Stomach smooth muscle (tissue), 2 donors: ENCODE measurements around the gene SVOP.
"Not testable (repeated sequence)": the region's sequence is repeated elsewhere in the genome, so short reads cannot be mapped to it uniquely, and the experiment has no call there.

Experiments used
- H3K27ac ChIP-seq: one replicate; pipeline ENCODE4 v1.7.0; 2013; ENCODE audit warnings: mild to moderate bottlenecking, low read length, inconsistent platforms
- H3K27me3 ChIP-seq, 2 donors: one replicate each; pipeline ENCODE4 v1.7.0; 2013; ENCODE audit warnings: low read length in 2 of 2; ENCODE audit not compliant: insufficient read depth in 2 of 2, control insufficient read depth in 1 of 2
- H3K36me3 ChIP-seq, 2 donors: one replicate each; pipeline ENCODE4 v1.7.0; 2013; ENCODE audit warnings: low read length in 2 of 2; ENCODE audit not compliant: control insufficient read depth in 2 of 2, insufficient read depth in 2 of 2
- H3K4me1 ChIP-seq: one replicate; pipeline ENCODE4 v1.7.0; 2013; ENCODE audit warnings: low read length; ENCODE audit not compliant: control insufficient read depth, insufficient read depth
- H3K4me3 ChIP-seq, 2 donors: one replicate each; pipeline ENCODE4 v1.7.0; 2013; ENCODE audit warnings: low read length in 2 of 2
- H3K9ac ChIP-seq, 2 donors: one replicate each; pipeline ENCODE4 v1.7.0; 2013; ENCODE audit warnings: low read length in 2 of 2, mild to moderate bottlenecking in 1 of 2
- H3K9me3 ChIP-seq, 2 donors: one replicate each; pipeline ENCODE4 v1.7.0; 2013; ENCODE audit warnings: low read length in 2 of 2; ENCODE audit not compliant: control insufficient read depth in 2 of 2
- donor health status: healthy.
- donor health status: Pancreatic carcinoma.

Gene SVOP

DNA sequence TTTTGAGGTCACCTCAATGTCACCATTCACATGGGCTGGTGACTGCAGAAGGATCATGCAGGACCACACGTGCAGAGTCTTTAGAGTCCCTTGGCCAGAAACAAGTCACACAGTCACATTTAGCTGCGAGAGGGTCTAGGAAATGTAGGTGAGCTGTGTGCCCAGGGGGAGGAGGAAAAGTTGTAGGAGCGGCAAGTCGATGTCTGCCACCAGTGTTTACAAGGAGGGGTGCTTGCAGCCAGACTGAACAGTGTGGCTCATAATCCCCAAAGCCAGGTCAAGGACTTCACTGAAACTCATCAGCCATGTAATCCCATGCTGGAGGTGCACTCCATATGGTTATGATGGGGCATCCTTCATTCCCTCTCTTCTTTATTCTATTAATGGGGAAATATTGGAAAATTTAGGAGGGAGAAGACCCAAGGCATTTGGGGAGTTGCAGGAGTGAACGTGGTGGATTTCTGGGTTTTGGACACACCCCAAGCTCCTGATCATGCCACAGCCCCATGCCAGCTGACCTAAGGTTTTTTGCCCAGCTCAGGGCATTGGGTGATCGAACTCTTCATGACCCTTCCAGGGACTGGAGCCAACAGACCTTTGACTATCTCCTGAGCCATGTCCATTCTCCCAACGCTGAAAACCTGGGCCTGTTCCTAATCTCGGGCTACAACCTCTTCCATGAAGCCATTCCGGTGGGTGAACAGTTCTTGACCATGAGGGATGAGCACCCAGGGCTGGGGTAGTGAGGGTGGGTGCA is 133.8 kb downstream of the SVOP start:
- Histone ChIP-seq H3K27me3 (no peaks in the 10 kb centered on the region), H3K4me1 (no peaks in the 10 kb centered on the region), H3K4me3 (no peak overlapping the region), H3K27ac (no peak overlapping the region), H3K9ac (no peak overlapping the region), H3K9me3 (peaks cover 3 to 10% of the 10 kb centered on the region in 2 donors), H3K36me3 (no peaks in the 10 kb centered on the region)

DNA sequence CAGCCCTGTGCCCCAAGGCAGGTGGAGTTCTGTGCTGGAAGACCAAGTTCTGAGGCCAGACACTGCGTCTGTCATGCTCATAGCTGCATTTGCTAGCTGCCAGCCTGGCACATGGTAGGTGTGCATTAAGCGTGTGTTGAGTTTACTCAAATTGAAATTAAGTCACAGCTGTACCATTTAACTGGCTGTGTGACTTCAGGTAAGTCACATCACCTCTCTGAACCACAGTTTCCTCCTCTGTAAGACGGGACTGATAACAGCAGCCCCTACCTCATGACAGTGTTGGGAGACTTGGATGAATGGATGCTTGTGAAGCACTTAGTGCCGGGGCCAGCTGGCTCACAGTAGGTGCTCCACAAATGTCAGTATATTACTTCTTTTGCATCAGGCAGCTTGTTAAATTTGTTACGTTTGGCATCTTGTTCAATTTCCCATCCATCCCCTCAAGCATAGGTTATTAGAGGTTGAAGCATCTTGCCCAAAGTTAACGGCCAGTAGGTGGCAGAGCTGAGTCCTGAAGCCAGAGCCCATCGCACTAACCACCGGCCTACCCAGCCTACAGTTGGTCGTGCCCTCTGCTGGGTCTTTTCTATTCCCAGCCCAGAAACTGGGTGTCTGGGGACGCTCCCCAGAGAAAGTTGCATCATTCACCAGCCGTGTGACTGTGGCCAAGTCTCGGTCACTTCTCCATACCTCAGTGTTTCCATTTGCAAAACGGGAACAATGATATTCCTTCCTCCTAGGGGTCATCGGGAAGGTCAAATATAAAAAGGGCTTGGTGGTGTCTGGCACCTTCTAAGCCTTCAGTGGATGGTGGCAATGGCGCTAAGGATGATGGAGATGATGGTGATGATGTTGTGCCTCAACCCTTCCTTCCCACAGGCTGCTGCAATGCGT is 136.5 kb downstream of the SVOP start:
- Histone ChIP-seq H3K36me3 (no peaks in the 10 kb centered on the region), H3K4me3 (no peak overlapping the region), H3K27ac (no peak overlapping the region), H3K27me3 (no peaks in the 10 kb centered on the region), H3K9me3 (no peaks in the 10 kb centered on the region), H3K9ac (no peak overlapping the region), H3K4me1 (no peaks in the 10 kb centered on the region)

DNA sequence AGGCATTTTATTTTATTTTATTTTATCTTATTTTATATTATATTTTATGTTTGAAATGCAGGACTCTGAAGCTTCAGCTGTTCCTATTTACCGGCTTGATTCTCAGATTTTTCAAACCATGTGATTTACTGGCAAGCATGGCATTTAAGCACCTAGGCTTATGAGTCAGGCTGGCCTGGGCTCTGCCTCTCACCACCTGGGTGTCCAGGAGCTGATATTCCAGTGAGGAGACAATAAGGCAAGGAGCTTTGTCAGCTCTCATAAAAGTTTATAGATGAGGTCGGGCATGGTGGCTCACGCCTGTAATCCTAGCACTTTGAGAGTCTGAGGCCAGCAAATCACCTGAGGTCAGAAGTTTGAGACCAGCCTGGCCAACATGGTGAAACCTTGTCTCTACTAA is 138.9 kb downstream of the SVOP start:
- no peaks in the 10 kb centered on the region for H3K4me1 ChIP-seq
- H3K27ac ChIP-seq: no peak overlapping the region
- H3K27me3 ChIP-seq: no peaks in the 10 kb centered on the region
- no peak overlapping the region for H3K4me3 ChIP-seq
- no peak overlapping the region for H3K9ac ChIP-seq
- no peaks in the 10 kb centered on the region for H3K9me3 ChIP-seq
- no peaks in the 10 kb centered on the region for H3K36me3 ChIP-seq

DNA sequence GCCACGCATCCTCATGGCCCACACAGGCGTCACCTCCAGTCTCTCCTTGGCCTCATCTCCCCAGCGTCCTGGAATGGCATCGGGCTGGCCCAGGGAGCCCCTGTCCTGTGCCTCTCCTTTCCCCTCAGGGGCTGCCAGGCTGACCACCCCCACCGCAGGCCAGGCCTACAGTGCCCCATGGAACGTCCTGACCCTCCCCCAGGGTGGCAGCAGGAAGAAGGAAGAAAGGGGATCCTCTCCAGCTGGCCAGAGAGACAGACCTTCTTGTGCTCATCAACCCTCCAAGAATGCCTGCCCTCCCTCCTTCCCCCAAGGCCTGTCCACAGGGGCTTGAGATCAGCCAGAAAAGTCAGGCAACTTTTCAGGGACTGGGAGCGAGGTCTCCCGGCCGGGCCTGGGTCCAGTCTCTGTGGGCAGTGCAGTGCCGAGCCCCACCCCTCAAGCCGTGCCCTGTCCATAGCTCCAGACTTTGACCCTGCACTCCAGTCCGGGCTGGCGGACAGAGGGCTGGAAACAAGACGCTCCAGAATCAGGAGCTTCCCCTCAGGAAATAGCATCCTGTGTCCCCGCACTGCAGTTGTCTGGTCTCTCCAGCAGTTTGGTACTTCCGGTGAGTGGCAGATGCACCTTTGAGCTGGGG is 141.1 kb downstream of the SVOP start, which contains the start of gene DAO:
TSS of gene DAO (plus strand) at position 478 of the 640 bp plus-strand sequence. CDS start 4,915 bp downstream, outside the sequence.
- Histone ChIP-seq H3K9ac (no peak within 1 kb of the TSS), H3K4me3 (no peak within 1 kb of the TSS), H3K4me1 (no peaks in the 10 kb centered on the region), H3K36me3 (no peaks in the 10 kb centered on the region), H3K9me3 (no peaks in the 10 kb centered on the region), H3K27ac (no peak within 1 kb of the TSS), H3K27me3 (no peaks in the 10 kb centered on the region)

DNA sequence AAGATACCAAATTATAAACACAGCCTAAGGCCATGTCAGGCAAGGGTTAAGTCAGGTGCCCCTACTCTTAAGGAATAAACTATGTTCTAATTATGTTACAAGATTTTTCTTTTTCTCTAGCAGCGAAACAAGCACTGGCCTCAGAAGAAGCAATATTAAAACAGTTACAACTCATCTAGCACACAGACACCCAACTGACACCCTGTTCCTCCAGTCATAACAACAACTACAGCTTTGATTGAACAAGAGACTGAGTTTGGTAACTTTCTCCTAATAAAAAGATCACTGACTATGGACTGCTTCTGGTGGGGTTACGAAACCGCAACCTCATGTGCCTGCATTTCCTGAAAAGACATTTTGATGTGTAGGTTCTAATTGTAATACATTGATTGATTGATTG is 144.3 kb downstream of the SVOP start:
- Histone ChIP-seq H3K4me1 (no peaks in the 10 kb centered on the region), H3K9me3 (no peaks in the 10 kb centered on the region), H3K4me3 (no peak overlapping the region), H3K27me3 (no peaks in the 10 kb centered on the region), H3K9ac (no peak overlapping the region), H3K36me3 (no peaks in the 10 kb centered on the region), H3K27ac (no peak overlapping the region)

DNA sequence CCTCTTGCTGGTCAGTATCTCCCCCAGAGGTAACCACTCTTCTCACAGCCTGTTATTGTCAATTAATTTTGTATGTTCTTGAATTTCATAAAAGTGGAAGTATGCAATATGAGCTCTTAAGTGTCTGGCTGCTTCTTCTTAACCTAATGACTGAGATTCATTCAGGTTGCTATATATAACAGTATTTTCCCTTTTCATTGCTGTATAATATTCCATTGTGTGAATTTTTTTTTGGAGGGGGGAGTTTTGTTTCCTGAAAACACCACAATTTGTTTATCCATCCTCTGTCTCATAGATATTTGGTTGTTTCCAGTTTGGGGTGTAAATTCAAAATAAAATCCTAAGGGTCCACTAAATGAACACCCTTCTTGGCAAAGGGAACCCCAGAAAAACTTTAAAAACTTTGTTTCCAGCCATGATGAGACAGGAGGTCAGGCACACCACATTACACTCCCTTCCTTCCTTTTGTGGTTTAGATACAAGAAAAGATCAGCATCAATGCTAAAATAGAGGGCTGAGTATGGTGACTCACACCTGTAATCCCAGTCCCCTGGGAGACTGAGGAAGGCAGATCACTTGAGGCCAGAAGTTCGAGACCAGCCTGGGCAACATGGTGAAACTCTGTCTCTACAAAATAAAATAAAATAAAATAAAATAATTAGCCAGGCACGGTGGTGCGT is 145.0 kb downstream of the SVOP start:
- H3K4me3 ChIP-seq: no peak overlapping the region
- H3K9ac ChIP-seq: no peak overlapping the region
- no peaks in the 10 kb centered on the region for H3K36me3 ChIP-seq
- no peaks in the 10 kb centered on the region for H3K4me1 ChIP-seq
- no peaks in the 10 kb centered on the region for H3K27me3 ChIP-seq
- no peaks in the 10 kb centered on the region for H3K9me3 ChIP-seq
- H3K27ac ChIP-seq: no peak overlapping the region

DNA sequence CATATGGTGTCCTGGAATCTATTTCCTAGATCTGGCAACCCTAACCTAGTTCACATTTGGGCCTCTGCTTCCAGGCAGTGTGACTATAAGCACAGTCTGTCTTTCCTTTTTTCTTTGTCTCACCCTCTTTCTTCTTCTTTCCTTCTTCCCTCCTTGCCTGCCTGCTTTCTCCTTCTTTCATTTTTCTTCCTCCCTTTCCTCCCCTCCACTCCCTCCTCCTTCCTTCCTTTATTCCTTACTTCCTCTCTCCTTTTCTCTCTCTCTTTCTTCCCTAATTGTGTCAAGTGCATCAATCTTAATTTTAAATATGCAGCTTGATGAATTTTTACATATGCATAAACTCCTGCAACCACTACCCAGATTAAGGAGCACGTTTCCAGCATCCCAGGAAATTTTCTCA is 145.6 kb downstream of the SVOP start:
- no peak overlapping the region for H3K9ac ChIP-seq
- no peak overlapping the region for H3K4me3 ChIP-seq
- H3K27me3 ChIP-seq: no peaks in the 10 kb centered on the region
- H3K36me3 ChIP-seq: no peaks in the 10 kb centered on the region
- no peak overlapping the region for H3K27ac ChIP-seq
- H3K9me3 ChIP-seq: no peaks in the 10 kb centered on the region
- H3K4me1 ChIP-seq: no peaks in the 10 kb centered on the region

DNA sequence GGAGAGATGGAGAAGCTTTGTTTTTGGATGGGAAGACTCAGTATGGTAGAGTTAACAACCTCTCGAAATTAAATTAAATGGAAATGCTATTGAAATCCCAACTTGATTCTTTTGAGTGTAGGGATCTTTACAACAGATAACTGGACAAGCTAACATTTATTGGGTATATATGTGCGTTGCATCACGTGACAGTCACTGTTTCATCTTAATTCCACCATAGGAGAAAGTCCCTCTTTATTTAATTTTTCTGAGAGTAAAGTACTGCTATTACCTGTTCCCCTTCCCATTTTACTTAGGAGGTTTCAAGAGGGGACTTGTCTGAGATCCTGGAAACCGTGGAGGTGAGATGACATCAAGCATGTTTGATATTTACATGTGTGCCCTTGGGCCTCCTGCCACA is 152.1 kb downstream of the SVOP start:
- no peaks in the 10 kb centered on the region for H3K36me3 ChIP-seq
- H3K9ac ChIP-seq: no peak overlapping the region
- H3K9me3 ChIP-seq: no peaks in the 10 kb centered on the region
- no peaks in the 10 kb centered on the region for H3K4me1 ChIP-seq
- no peak overlapping the region for H3K27ac ChIP-seq
- no peaks in the 10 kb centered on the region for H3K27me3 ChIP-seq
- no peak overlapping the region for H3K4me3 ChIP-seq

DNA sequence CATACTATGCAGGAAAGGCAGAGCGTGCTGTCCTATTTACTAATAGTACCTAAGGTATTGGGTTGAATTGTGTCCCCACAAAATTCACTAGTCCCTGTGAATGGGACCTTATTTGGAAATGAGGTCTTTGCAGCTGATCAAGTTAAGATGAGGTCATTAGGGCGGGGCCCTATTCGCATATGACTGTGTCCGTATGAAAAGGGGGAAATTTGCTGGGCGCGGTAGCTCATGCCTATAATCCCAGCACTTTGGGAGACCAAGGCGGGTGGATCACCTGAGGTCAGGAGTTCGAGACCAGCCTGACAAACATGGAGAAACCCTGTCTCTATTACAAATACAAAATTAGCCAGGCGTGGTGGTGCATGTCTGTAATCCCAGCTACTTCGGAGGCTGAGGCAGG is 154.8 kb downstream of the SVOP start:
- not testable (repeated sequence) for H3K36me3 ChIP-seq, H3K4me3 ChIP-seq, H3K9me3 ChIP-seq, H3K4me1 ChIP-seq, H3K27ac ChIP-seq, H3K27me3 ChIP-seq, H3K9ac ChIP-seq

DNA sequence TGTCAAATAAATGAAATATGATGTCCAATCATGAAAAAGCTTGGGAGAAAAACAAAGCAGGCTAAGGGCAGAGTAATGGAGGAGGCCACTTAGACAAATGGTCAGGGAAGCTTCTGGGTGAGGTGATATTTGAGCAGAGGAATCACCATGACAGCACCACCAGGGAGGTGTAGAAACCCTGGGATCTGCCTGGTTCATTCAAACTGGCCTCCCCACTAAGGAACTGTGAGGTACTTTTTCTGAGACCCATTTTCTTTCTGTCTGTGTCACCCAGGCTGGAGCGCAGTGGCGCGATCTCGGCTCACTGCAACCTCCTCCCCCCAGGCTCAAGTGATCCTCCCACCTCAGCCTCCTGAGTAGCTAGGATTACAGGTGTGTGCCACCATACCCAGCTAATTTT is 155.7 kb downstream of the SVOP start:
- Histone ChIP-seq H3K4me1 (no peaks in the 10 kb centered on the region), H3K9me3 (no peaks in the 10 kb centered on the region), H3K36me3 (no peaks in the 10 kb centered on the region), H3K27ac (no peak overlapping the region), H3K27me3 (no peaks in the 10 kb centered on the region), H3K9ac (no peak overlapping the region), H3K4me3 (no peak overlapping the region)
